ENCODE data around the gene CACNA1C.

The CACNA1C gene

DNA sequence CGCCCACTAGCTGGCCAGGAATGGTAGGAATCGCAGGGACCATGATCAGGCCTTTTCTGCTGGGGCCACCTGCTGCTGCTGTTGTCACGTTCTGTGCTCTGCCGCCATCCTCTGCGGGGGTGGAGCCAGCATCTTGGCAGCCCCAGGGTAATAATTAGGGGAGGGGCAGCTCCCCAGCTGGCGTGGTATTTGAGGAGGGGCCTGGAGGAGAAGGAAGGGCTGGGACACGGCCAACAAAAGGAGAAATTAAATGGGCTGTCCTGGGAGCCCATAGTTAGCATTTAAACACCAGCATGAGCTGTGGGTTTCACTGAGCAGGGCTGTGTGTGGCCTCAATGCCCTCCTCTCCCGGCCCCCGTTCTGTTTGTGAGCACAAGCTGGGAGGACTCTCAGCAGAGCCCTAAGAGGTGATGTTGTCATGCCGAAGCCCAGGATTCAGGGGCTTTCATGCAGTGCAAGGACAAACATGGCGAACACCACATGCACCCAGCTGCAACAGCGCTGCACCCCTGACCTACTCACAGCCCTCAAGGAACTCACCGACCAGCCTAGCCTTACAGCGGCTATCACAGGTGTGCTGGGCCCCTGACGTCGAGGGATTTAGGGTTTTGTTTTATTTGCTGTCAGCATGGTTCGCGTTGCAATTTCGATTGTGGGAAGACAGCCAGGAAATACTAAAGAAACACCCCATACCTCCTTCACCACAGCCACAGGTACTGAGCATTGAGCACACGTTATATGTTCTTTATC is 324.3 kb downstream of the CACNA1C start:
- TF ChIP-seq, protein P1, sequence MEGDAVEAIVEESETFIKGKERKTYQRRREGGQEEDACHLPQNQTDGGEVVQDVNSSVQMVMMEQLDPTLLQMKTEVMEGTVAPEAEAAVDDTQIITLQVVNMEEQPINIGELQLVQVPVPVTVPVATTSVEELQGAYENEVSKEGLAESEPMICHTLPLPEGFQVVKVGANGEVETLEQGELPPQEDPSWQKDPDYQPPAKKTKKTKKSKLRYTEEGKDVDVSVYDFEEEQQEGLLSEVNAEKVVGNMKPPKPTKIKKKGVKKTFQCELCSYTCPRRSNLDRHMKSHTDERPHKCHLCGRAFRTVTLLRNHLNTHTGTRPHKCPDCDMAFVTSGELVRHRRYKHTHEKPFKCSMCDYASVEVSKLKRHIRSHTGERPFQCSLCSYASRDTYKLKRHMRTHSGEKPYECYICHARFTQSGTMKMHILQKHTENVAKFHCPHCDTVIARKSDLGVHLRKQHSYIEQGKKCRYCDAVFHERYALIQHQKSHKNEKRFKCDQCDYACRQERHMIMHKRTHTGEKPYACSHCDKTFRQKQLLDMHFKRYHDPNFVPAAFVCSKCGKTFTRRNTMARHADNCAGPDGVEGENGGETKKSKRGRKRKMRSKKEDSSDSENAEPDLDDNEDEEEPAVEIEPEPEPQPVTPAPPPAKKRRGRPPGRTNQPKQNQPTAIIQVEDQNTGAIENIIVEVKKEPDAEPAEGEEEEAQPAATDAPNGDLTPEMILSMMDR (IDR thresholded peaks at IDR 0.05; ENCODE audit: low read depth, low read length, missing control alignments) = no peak
- in situ Hi-C loops (cut with HindIII; ENCODE audit: low pct_ligation_motif_present, low sequenced_read_pairs) = no loop called here
- Histone ChIP-seq H3K4me3 (ENCODE audit: low read depth, low read length) (no peak overlapping the region), H3K36me3 (replicated peaks) (no peaks in the 10 kb centered on the region), H3K27ac (no peak overlapping the region), H3K27me3 (replicated peaks) (peaks cover 2% of the 10 kb centered on the region)
- no peak for DNase-seq

DNA sequence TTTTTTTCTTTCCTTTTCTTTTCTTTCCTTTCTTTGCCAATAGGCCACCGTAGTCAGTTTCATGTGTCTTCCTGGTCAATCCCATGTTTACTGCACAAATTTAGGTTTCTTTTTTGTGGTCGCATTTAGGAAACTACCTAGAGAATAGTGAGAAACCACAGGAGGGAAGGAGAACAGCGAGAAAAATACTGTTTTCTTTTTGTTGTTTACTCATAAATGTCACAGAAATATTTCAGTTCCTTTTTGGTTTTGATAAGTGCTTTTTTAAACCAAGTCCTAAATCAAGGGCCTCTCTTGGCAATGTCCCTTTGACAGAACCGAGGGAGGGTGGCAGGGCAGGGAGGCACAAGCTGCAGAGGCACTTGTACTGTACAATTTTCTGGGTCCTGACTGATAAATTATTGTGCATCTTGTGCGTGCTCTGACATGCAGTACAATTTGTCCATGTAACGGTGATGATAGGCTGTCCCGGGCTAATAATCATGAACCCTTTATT is 326.1 kb downstream of the CACNA1C start:
- H3K27me3 ChIP-seq (replicated peaks) = peaks cover 2% of the 10 kb centered on the region
- no peak overlapping the region for H3K4me3 ChIP-seq (ENCODE audit: low read depth, low read length)
- no peak overlapping the region for H3K27ac ChIP-seq
- in situ Hi-C loops (cut with HindIII; ENCODE audit: low pct_ligation_motif_present, low sequenced_read_pairs) = no loop called here
- DNase-seq = no peak
- TF ChIP-seq, protein P1 (IDR thresholded peaks at IDR 0.05; ENCODE audit: low read depth, low read length, missing control alignments) = no peak
- H3K36me3 ChIP-seq (replicated peaks) = no peaks in the 10 kb centered on the region

DNA sequence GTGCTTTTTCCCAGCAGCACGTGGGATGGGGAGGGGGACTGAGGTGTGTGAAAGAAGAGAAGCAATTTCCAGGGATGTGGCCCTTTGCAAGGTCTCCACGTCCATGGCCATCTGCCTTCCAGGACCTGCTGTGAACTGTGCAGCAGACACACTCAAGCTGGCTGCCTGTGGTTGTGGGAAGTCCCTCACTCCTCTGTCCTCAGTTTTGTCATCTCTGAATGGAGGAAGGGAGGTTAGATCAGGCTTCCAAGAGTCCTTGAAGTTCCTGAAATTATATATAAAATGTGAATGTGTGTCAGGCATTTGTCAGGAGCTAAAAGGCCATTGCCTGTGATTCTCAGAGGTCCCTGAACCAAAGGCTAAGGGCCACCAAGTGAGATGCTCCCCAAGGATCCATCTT is 328.2 kb downstream of the CACNA1C start:
- TF ChIP-seq, protein P1 (IDR thresholded peaks at IDR 0.05; ENCODE audit: low read depth, low read length, missing control alignments) = no peak
- peaks cover 2% of the 10 kb centered on the region for H3K27me3 ChIP-seq (replicated peaks)
- in situ Hi-C loops (cut with HindIII; ENCODE audit: low pct_ligation_motif_present, low sequenced_read_pairs) = no loop called here
- no peak for DNase-seq
- H3K27ac ChIP-seq = no peak overlapping the region
- no peak overlapping the region for H3K4me3 ChIP-seq (ENCODE audit: low read depth, low read length)
- H3K36me3 ChIP-seq (replicated peaks) = no peaks in the 10 kb centered on the region

DNA sequence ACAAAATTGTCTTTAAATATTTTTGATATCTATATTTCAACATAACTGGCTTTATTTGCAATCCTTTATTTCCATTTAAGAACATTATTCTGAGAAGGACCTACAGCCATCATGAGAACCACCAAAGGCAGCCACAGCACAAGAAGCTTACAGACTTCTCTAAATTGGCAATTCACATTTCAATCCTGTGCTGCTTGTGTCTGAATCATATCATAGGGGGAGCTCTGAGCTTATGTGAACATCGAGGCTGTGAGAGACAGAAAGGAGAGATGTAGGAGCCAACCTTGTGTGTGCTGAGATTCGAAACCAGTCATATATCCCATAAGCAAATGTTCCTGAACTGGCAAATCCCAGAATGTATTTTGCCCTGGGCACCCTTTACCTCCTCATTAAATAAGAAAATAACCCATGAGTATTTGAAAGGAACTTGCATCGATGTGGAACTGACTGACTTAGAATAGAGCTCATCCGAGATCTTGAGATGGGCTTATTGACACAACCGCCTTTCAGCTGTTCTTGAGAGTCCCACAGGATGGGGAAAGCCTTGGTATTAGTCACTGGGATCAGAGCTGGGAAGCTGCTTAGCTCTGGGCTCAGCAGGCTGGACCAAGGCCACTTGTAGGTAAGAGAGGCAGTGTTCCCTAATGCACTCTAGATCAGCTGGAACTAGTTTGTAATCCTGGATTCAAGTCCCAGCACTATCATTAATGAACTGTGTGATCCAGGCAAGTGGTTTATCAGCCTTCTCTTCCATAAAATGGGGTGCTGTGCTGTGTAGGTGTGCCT is 329.8 kb downstream of the CACNA1C start:
- no peaks in the 10 kb centered on the region for H3K36me3 ChIP-seq (replicated peaks)
- peaks cover 2% of the 10 kb centered on the region for H3K27me3 ChIP-seq (replicated peaks)
- H3K4me3 ChIP-seq (ENCODE audit: low read depth, low read length) = no peak overlapping the region
- in situ Hi-C loops (cut with HindIII; ENCODE audit: low pct_ligation_motif_present, low sequenced_read_pairs) = no loop called here
- TF ChIP-seq, protein P1 (IDR thresholded peaks at IDR 0.05; ENCODE audit: low read depth, low read length, missing control alignments) = peak; percentile 15
- H3K27ac ChIP-seq = no peak overlapping the region
- DNase-seq = peak; percentile 10

DNA sequence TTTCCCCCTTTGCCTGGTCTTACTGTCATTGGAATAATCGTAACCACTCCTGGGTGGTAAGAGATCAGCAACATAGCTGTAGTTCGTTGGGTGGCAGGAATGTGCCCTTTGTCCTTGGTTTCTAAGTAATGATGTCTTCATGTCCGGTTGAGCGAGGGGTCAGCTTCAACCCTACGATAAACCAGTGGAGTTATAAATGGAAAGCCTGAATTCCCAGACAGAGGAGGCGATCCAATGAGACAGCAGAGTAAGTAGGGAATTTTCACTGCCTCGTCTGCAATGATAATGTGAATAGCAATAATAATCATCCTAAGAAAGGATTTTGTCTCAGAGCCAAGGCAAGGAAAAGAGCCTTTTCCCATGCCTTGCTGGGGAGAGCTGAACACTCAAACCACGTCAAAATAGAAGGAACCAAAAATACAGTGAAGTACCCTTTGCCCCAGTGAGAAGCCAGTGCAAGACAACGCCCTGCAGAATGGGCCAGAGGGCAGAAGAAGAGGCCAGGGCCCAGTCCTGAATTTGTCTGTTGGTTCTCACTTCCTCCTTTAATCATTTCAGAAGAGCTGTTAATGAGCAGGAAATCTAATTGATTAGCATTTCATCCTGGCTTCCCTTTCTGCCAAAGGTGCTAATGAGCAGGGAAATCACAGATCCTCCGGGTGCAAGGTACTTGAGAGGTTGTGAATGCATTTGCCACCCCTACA is 330.7 kb downstream of the CACNA1C start:
- TF ChIP-seq, protein P1 (IDR thresholded peaks at IDR 0.05; ENCODE audit: low read depth, low read length, missing control alignments) = no peak
- no peak overlapping the region for H3K27ac ChIP-seq
- DNase-seq = peak; percentile 46
- no peaks in the 10 kb centered on the region for H3K36me3 ChIP-seq (replicated peaks)
- H3K27me3 ChIP-seq (replicated peaks) = peaks cover 2% of the 10 kb centered on the region
- no peak overlapping the region for H3K4me3 ChIP-seq (ENCODE audit: low read depth, low read length)
- in situ Hi-C loops (cut with HindIII; ENCODE audit: low pct_ligation_motif_present, low sequenced_read_pairs) = no loop called here

All from brain microvascular endothelial cell (primary cell).